ENCODE results near the gene PPARGC1A.

GRCh38 chr4:23762551-23762950 is 127.3 kb downstream of the PPARGC1A start:
- TF ChIP-seq, protein P1, sequence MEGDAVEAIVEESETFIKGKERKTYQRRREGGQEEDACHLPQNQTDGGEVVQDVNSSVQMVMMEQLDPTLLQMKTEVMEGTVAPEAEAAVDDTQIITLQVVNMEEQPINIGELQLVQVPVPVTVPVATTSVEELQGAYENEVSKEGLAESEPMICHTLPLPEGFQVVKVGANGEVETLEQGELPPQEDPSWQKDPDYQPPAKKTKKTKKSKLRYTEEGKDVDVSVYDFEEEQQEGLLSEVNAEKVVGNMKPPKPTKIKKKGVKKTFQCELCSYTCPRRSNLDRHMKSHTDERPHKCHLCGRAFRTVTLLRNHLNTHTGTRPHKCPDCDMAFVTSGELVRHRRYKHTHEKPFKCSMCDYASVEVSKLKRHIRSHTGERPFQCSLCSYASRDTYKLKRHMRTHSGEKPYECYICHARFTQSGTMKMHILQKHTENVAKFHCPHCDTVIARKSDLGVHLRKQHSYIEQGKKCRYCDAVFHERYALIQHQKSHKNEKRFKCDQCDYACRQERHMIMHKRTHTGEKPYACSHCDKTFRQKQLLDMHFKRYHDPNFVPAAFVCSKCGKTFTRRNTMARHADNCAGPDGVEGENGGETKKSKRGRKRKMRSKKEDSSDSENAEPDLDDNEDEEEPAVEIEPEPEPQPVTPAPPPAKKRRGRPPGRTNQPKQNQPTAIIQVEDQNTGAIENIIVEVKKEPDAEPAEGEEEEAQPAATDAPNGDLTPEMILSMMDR (conservative IDR thresholded peaks at IDR 0.05 in 1 of 2, IDR thresholded peaks at IDR 0.05 in 1 of 2; ENCODE audit: extremely low read depth in 1 of 2, insufficient read depth in 1 of 2, low read depth in 1 of 2, low read length in 2 of 2) = no peak
- no peak for TF ChIP-seq EZH2 (IDR thresholded peaks at IDR 0.05; ENCODE audit: borderline replicate concordance, low read length)

Data from mammary epithelial cell (primary cell).